HEK293T (cell line): ENCODE measurements around the gene GRIP1.

Experiments
- ARNT ChIP-seq: fragments of 450-650 bp; IDR thresholded peaks from 2 replicates; pipeline ENCODE4 v1.6.1; 2017; ENCODE audit warnings: mild to moderate bottlenecking
- BHLHE40 ChIP-seq: fragments of 450-650 bp; IDR thresholded peaks from 2 replicates; pipeline ENCODE4 v1.6.1; 2016; ENCODE audit warnings: mild to moderate bottlenecking, moderate library complexity, borderline replicate concordance
- ELF4 ChIP-seq: fragments of 450-650 bp; IDR thresholded peaks from 2 replicates; pipeline ENCODE4 v1.6.1; 2017; ENCODE audit warnings: antibody characterized with exemption
- FOXK2 ChIP-seq: fragments of 450-650 bp; IDR thresholded peaks from 2 replicates; pipeline ENCODE4 v1.6.1; 2016; ENCODE audit warnings: mild to moderate bottlenecking
- FOXM1 ChIP-seq: fragments of 450-650 bp; IDR thresholded peaks from 2 replicates; pipeline ENCODE4 v1.6.1; 2017; ENCODE audit warnings: mild to moderate bottlenecking, borderline replicate concordance
- HDGF ChIP-seq: fragments of 450-650 bp; IDR thresholded peaks from 2 replicates; pipeline ENCODE4 v1.6.1; 2017; ENCODE audit warnings: antibody characterized with exemption, borderline replicate concordance
- L3MBTL2 ChIP-seq: fragments of 450-650 bp; conservative IDR thresholded peaks from 2 replicates; pipeline ENCODE4 v1.6.1; 2016; ENCODE audit warnings: mild to moderate bottlenecking
- PKNOX1 ChIP-seq: fragments of 450-650 bp; IDR thresholded peaks from 2 replicates; pipeline ENCODE4 v1.6.1; 2016
- SP1 ChIP-seq: fragments of 450-650 bp; IDR thresholded peaks from 2 replicates; pipeline ENCODE4 v1.6.1; 2017
- SUZ12 ChIP-seq: fragments of 450-650 bp; IDR thresholded peaks from 2 replicates; pipeline ENCODE4 v1.6.1; 2016; ENCODE audit warnings: mild to moderate bottlenecking
- TARDBP ChIP-seq: fragments of 450-650 bp; IDR thresholded peaks from 2 replicates; pipeline ENCODE4 v1.6.1; 2016
- ZNF384 ChIP-seq: fragments of 450-650 bp; IDR thresholded peaks from 2 replicates; pipeline ENCODE4 v1.6.1; 2016

DNA sequence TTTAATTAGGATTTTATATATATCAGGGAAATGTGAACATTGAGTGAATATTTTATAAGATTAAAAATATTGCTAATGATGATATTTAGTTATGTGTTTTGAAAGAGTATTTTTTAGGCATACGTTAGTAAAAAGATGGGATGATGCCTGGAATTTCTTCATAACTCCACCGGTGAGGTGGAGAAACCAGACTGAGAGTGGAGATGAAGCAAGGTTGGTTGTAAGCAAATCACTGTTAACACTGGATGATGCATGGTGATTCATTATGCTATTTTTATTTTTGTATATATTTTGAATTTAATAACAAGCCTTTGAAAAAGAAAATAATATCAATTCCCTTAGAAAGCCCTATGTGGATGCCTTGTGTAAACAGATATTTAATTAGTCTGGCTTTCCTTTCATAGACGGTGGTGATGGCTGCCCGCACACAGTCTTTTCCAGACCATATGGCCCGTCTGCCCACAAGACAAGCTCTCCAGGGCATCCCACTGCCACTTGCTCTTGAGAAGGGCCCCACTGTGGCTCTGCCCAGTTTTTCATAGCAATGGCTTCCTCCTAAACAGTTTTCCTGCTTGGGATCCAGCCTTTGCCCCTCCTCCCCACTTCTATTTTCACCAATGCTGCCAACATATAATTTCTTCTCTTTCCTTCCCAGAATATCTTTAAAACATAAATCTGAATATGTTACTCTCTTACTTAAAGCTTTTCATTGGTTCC is 281.1 kb downstream of the GRIP1 start:
- TF ChIP-seq TARDBP (no peak), FOXK2 (no peak), ZNF384 (no peak), L3MBTL2 (no peak), HDGF (no peak), FOXM1 (no peak), SUZ12 (no peak), BHLHE40 (no peak), SP1 (no peak), PKNOX1 (no peak), ELF4 (no peak), ARNT (no peak)
